Neural progenitor cell (in vitro differentiated cells): ENCODE data around the gene TFCP2. TPM values are rescaled to one million over a fixed set of nuclear protein-coding genes. Genes with fewer than 3 reads are reported as not detected.

Source experiments
- DNase-seq: peaks from one replicate; pipeline ENCODE4 v3.0.0-alpha.2; 2016; ENCODE audit warnings: low spot score
- H2AFZ ChIP-seq: fragments of 200-600 bp; sonication (generic); replicated peaks from 2 replicates; pipeline ENCODE4 v1.6.1; 2016; ENCODE audit warnings: antibody characterized with exemption
- H3F3A ChIP-seq: fragments of 200-600 bp; sonication (generic); 2 replicates; pipeline ENCODE4 v1.6.1; 2016; ENCODE audit warnings: antibody characterized with exemption, low read depth
- H3K27ac ChIP-seq: fragments of 200-600 bp; sonication (generic); 2 replicates; pipeline ENCODE4 v1.5.1; 2016; ENCODE audit warnings: mild to moderate bottlenecking
- H3K27me3 ChIP-seq: fragments of 200-600 bp; sonication (generic); 2 replicates; pipeline ENCODE4 v1.6.1; 2016; ENCODE audit warnings: mild to moderate bottlenecking, moderate library complexity
- H3K36me3 ChIP-seq: fragments of 200-600 bp; sonication (generic); 2 replicates; pipeline ENCODE4 v1.5.1; 2016
- H3K4me1 ChIP-seq: fragments of 200-600 bp; sonication (generic); 2 replicates; pipeline ENCODE4 v1.6.1; 2016; ENCODE audit warnings: mixed run types
- H3K4me2 ChIP-seq: fragments of 200-600 bp; sonication (generic); 2 replicates; pipeline ENCODE4 v1.6.1; 2016
- H3K4me3 ChIP-seq: fragments of 200-600 bp; sonication (generic); 2 replicates; pipeline ENCODE4 v1.5.1; 2016
- H3K79me2 ChIP-seq: fragments of 200-600 bp; sonication (generic); 2 replicates; pipeline ENCODE4 v1.6.1; 2016; ENCODE audit warnings: low read depth
- H3K9ac ChIP-seq: fragments of 200-600 bp; sonication (generic); 2 replicates; pipeline ENCODE4 v1.6.1; 2016
- H3K9me3 ChIP-seq: fragments of 200-600 bp; sonication (generic); 2 replicates; pipeline ENCODE4 v1.5.1; 2016; ENCODE audit warnings: low read depth
- H4K20me1 ChIP-seq: fragments of 200-600 bp; sonication (generic); 2 replicates; pipeline ENCODE4 v1.6.1; 2016; ENCODE audit warnings: low read depth
- H3K27ac Mint-ChIP-seq: 3 replicates; pipeline ENCODE4 v1.8.0; 2021; ENCODE audit warnings: mixed read lengths
- H3K27me3 Mint-ChIP-seq: 2 replicates; pipeline ENCODE4 v1.8.0; 2022; ENCODE audit warnings: low read depth, mild to moderate bottlenecking, inconsistent platforms, moderate library complexity, mixed read lengths; ENCODE audit not compliant: insufficient read depth
- H3K36me3 Mint-ChIP-seq: 3 replicates; pipeline ENCODE4 v1.8.0; 2021; ENCODE audit warnings: mixed read lengths
- H3K4me1 Mint-ChIP-seq: 3 replicates; pipeline ENCODE4 v1.8.0; 2021; ENCODE audit warnings: mixed read lengths
- H3K4me3 Mint-ChIP-seq: 3 replicates; pipeline ENCODE4 v1.8.0; 2021; ENCODE audit warnings: mild to moderate bottlenecking, moderate library complexity, mixed read lengths
- H3K9me3 Mint-ChIP-seq: 3 replicates; pipeline ENCODE4 v1.8.0; 2020; ENCODE audit warnings: mixed read lengths
- CTCF ChIP-seq: fragments of 200-600 bp; sonication (generic); IDR thresholded peaks from 2 replicates; pipeline ENCODE4 v1.5.1; 2017; ENCODE audit warnings: antibody characterized with exemption, mild to moderate bottlenecking
- EZH2 ChIP-seq: fragments of 200-600 bp; sonication (generic); IDR thresholded peaks from 2 replicates; pipeline ENCODE4 v1.6.1; 2017; ENCODE audit warnings: antibody characterized with exemption, mild to moderate bottlenecking, moderate library complexity
- EZH2phosphoT487 ChIP-seq: fragments of 200-600 bp; sonication (generic); IDR thresholded peaks from 2 replicates; pipeline ENCODE4 v1.6.1; 2017; ENCODE audit warnings: antibody characterized with exemption
- total RNA-seq: library from RNA; depleted of rRNA; stranded (reverse); fragments of >200 nt; gene quantifications from 2 replicates; pipeline ENCODE4 v1.2.3, GENCODE V29; 2015; ENCODE audit warnings: low replicate concordance

TFCP2 gene
- total RNA-seq, 1 donor from 2014 or later, result 28.8 TPM

GRCh38 chr12:51191516-51192283 lies 18.8 kb upstream of the TFCP2 start:
- H3K27me3 Mint-ChIP-seq, result no peaks in the 10 kb centered on the region
- no peak for DNase-seq
- Histone ChIP-seq H3K79me2 (no peaks in the 10 kb centered on the region), H4K20me1 (no peaks in the 10 kb centered on the region), H3K27ac (no peak overlapping the region), H3K27me3 (no peaks in the 10 kb centered on the region), H3K9ac (no peak overlapping the region), H3K4me2 (no peak overlapping the region), H3K9me3 (no peaks in the 10 kb centered on the region), H3F3A (peaks cover 4% of the 10 kb centered on the region), H3K36me3 (no peaks in the 10 kb centered on the region), H3K4me3 (no peak overlapping the region), H2AFZ (no peak overlapping the region), H3K4me1 (peaks cover 13% of the 10 kb centered on the region)
- peaks cover 30% of the 10 kb centered on the region for H3K4me1 Mint-ChIP-seq
- H3K27ac Mint-ChIP-seq, result no peak overlapping the region
- no peak for TF ChIP-seq EZH2
- no peak overlapping the region for H3K4me3 Mint-ChIP-seq
- H3K9me3 Mint-ChIP-seq, result no peaks in the 10 kb centered on the region
- no peaks in the 10 kb centered on the region for H3K36me3 Mint-ChIP-seq

- Histone ChIP-seq H3K79me2 (no peaks in the 10 kb centered on the region), H3K9ac (no peak overlapping the region), H3K4me3 (no peak overlapping the region), H3K4me2 (no peak overlapping the region), H3K36me3 (no peaks in the 10 kb centered on the region), H3K27ac (no peak overlapping the region), H4K20me1 (no peaks in the 10 kb centered on the region), H2AFZ (no peak overlapping the region), H3K27me3 (no peaks in the 10 kb centered on the region), H3K9me3 (no peaks in the 10 kb centered on the region), H3F3A (peaks cover 5% of the 10 kb centered on the region), H3K4me1 (peaks cover 17% of the 10 kb centered on the region)
- no peak overlapping the region for H3K4me3 Mint-ChIP-seq
- no peaks in the 10 kb centered on the region for H3K27me3 Mint-ChIP-seq
- no peak overlapping the region for H3K27ac Mint-ChIP-seq
- no peaks in the 10 kb centered on the region for H3K36me3 Mint-ChIP-seq
- no peak for DNase-seq
- H3K9me3 Mint-ChIP-seq, result no peaks in the 10 kb centered on the region
- no peak for TF ChIP-seq EZH2
- TF ChIP-seq EZH2phosphoT487, result no peak
- no peak for TF ChIP-seq CTCF
- peaks cover 39% of the 10 kb centered on the region for H3K4me1 Mint-ChIP-seq
These were observed 17.9 kb upstream of the TFCP2 start for GRCh38 chr12:51190820-51191219.

- no peak overlapping the region for H3K4me3 ChIP-seq
- no peak overlapping the region for H3K9ac ChIP-seq
- H3K27ac Mint-ChIP-seq, result no peak overlapping the region
- no peaks in the 10 kb centered on the region for H3K36me3 Mint-ChIP-seq
- H3K4me1 Mint-ChIP-seq, result peaks cover 42% of the 10 kb centered on the region
- no peaks in the 10 kb centered on the region for H4K20me1 ChIP-seq
- no peaks in the 10 kb centered on the region for H3K36me3 ChIP-seq
- no peak for TF ChIP-seq EZH2phosphoT487
- TF ChIP-seq EZH2, result no peak
- TF ChIP-seq CTCF, result no peak
- DNase-seq, result no peak
- H3K4me3 Mint-ChIP-seq, result no peak overlapping the region
- H3K27ac ChIP-seq, result no peak overlapping the region
- H2AFZ ChIP-seq, result no peak overlapping the region
- H3F3A ChIP-seq, result peaks cover 5% of the 10 kb centered on the region
- peaks cover 17% of the 10 kb centered on the region for H3K4me1 ChIP-seq
- peaks cover 3% of the 10 kb centered on the region for H3K27me3 Mint-ChIP-seq
- no peaks in the 10 kb centered on the region for H3K9me3 ChIP-seq
- H3K4me2 ChIP-seq, result no peak overlapping the region
- no peaks in the 10 kb centered on the region for H3K79me2 ChIP-seq
- H3K27me3 ChIP-seq, result no peaks in the 10 kb centered on the region
- H3K9me3 Mint-ChIP-seq, result no peaks in the 10 kb centered on the region
These were observed 16.9 kb upstream of the TFCP2 start for GRCh38 chr12:51189790-51190355.
